ENCODE measurements around the gene SPTLC2.

GRCh38 chr14:77507762-77508161, 108.7 kb downstream of the SPTLC2 start:
- TF ChIP-seq CTCF (IDR thresholded peaks at IDR 0.05; ENCODE audit: insufficient read depth, low read length) (no peak), REST (IDR thresholded peaks at IDR 0.05; ENCODE audit: insufficient replicate concordance, low read depth) (no peak), SPI1 (IDR thresholded peaks at IDR 0.05; ENCODE audit: borderline replicate concordance, low read depth) (no peak)

All from HL-60 (cell line).